Tongue (tissue), 2 donors: Measurements from ENCODE around the gene TSPAN2. TPM values are rescaled to one million over a fixed set of nuclear protein-coding genes. Genes with fewer than 3 reads are reported as not detected.

Experiments
- DNase-seq: peaks from one replicate; pipeline ENCODE4 v3.0.0-alpha.2; 2015
- total RNA-seq: library from RNA; depleted of rRNA; stranded (reverse); fragments of >200 nt; gene quantifications from one replicate; pipeline ENCODE4 v1.2.3, GENCODE V29; 2014

TSPAN2 gene
- total RNA-seq: 14.0 TPM

DNA sequence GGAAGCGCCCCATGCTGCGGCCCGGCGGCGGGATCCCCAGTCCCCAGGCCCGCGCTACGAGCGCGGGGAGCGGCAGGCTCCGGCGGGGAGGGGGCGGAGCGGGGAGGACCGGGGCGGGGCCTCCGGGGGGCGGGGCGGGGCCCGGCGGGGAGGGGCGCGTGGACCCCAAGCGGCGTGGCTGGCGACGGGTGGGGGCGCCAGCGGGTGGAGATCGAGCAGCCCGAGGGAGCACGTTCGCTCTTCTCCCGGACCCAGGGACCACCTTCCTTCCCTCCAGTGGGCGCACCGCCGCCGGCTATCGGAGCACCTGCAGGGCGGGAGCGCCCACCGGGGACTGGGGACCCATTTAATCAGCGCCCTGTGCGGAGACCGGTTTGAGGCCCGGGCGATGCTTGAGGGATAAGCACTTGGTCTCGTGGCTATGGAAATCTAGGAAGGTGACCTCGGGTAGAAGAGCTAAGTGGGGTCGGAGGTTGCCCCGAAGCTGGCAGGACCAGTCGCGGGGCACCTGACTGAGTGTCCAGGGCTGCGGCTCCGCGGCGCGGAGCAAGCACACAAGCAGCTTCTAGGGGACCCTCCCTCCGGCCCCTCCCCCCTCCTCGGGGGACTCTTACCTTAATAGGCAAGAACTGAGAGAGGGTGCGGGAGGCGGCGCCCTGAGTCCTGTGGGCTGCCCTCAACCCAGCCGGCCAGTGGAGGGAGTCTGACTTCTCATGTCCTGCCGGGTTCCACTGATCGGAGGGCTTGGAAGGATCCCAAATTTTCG is at the start of gene TSPAN2:
Gene TSPAN2 (minus strand): TSS at position 84 of the 766 bp plus-strand sequence. CDS start 71 bp downstream, at position 13.
- peak; percentile 54 for DNase-seq

- peak; percentile 94 for DNase-seq
Measured at GRCh38 chr1:115138973-115139372, 49.7 kb upstream of the TSPAN2 start.

DNA sequence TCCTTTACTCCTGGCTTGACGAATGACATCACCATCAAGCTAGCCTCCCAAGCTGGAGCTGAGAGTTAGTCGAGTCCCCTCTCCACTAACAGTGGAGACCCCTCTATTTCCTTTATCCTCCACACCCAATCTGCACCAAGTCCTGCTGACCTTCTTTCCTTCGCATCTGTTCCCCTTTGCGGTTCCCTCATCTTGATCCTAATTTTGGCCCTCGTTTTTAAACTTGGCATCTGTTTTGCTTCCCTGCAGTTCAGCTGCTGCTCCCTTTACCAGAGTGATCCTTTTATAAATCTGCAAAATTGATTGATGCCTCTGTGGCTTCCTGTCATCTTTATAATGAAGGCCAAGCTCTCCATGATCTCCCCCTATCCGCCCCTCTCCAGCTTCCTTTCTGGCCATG is 49.0 kb upstream of the TSPAN2 start:
- DNase-seq: no peak

GRCh38 chr1:115137191-115137590 is 47.9 kb upstream of the TSPAN2 start:
- no peak for DNase-seq

- no peak for DNase-seq
Measured at GRCh38 chr1:115136706-115137105, 47.4 kb upstream of the TSPAN2 start.

GRCh38 chr1:115136106-115136505 is 46.8 kb upstream of the TSPAN2 start:
- no peak for DNase-seq

GRCh38 chr1:115135681-115136080 is 46.4 kb upstream of the TSPAN2 start:
- no peak for DNase-seq

GRCh38 chr1:115134850-115135480 is 45.7 kb upstream of the TSPAN2 start:
- no peak for DNase-seq

DNA sequence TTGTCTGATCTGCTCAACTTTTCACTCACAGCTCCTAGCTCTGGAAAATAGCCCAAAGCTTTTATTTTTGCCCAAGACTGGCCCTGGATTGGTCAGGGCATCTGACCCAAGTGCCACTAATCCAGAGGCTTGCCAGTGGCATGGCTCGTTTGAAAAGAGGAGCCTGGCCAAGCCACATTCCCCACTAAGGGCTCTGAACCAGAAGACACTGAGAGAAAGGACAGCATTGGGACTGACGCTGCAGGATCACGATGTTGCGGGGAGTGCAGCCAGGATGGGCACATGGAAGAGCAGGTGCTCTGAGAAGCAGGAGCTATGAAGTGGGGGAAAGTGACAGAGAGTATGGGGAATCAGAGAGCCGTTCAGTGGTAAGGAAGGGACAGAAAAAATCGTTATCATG is 44.9 kb upstream of the TSPAN2 start:
- DNase-seq: no peak

- DNase-seq: no peak
Measured at GRCh38 chr1:115133440-115133839, 44.1 kb upstream of the TSPAN2 start.

- DNase-seq: no peak
Measured at GRCh38 chr1:115130786-115131185, 41.5 kb upstream of the TSPAN2 start.

DNA sequence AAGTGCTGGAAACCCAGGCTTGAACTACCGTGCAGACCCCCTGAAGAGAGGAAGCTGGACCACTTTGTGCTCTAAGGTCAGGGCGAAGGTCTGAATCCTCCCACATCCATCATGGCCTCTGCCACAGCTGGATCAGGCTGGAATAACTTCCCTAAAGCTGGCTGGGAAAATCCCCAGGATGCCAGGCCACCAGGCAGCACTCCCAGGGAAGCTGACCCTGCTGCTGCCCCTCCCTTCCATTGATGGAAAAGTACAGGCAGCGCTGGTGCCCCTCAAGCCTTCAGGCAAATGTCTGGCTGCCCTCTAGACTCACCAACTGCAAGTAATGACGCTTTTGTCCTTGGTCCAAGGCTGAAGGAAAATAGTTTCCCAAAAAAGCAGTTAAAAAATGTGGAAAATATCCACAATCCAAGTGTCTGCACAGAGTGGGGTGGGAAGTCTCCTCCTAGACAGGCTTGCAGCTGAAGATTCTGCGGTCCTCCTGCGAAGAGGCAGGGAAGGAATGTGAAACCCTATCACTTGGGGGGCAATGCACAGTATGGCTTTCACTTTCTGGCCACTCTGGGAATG is 39.9 kb upstream of the TSPAN2 start:
- no peak for DNase-seq

DNA sequence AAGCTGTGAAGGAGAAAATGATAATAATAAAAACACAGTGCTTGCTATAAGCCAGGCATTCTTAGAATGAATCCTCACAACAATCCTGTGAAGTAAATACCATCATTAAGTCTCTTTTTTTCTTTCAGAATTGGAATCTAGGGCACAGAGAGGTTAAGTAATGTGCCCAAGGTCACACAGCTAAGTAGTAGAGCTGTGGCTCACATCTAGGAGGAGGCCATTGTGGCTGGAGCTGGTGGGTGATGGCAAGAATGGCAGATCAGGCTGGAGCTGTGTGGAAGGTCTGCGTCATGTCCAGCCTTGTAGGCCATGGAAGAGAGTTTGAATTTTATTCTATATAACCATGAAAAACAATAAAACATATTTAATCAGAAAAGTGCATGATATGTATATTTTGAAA is 38.2 kb upstream of the TSPAN2 start:
- DNase-seq: no peak

GRCh38 chr1:115126516-115126915 is 37.2 kb upstream of the TSPAN2 start:
- DNase-seq: no peak

DNA sequence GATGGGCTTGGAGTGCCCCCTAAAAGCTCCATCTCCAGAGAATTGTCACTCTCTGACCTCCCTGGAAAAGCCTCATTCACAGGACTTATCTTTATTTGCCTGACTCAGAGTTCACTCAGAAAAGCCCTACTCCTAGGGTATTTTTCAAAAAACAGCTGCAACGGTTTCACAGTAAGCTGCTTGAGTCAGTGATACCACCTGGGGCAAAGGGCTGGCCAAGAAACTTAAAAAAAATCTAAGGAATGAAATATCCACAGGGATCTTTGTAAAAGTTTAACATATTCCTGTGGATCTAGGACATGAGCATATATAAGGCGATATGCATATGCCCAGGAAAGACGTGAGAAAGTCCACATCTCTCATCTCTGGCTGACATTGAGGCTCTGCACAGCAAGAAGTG is 33.8 kb upstream of the TSPAN2 start:
- DNase-seq: no peak

GRCh38 chr1:115121793-115122192 is 32.5 kb upstream of the TSPAN2 start:
- no peak for DNase-seq

DNA sequence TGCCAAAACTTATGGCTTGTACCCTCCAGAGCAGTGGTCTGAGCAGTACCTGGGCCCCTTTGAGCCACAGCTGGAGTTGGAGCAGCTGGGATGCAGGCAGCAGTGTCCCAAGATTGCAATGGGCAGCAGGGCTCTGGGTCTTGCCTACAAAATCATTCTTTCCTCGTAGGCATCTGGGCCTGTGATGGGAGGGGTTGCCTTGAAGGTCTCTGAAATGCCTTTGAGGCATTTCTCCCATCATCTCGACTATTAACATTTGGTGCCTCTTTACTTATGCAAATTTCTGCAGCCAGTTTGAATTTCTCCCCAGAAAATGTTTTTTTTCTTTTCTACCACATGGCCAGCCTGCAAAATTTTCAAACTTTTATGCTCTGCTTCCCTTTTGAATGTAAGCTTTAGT is 31.0 kb upstream of the TSPAN2 start:
- DNase-seq: no peak

DNA sequence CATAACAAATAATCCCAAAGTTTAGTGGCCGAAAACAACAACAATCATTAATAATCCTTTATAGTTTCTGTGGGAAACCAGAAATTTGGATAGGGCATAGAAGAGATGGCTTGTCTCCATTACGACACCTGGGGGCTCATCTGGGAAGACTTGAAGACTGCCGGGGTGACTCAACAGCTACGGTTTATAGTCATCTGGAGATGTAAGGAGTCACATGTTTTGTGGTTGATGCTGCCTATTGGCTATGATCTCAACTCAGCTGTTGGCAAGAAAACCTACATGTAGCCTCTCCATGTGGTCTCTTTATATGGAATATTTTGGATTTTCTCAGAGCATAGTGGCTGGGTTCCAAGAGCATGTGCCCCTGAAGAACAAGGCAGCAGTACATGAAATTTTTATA is 29.3 kb upstream of the TSPAN2 start:
- no peak for DNase-seq

DNA sequence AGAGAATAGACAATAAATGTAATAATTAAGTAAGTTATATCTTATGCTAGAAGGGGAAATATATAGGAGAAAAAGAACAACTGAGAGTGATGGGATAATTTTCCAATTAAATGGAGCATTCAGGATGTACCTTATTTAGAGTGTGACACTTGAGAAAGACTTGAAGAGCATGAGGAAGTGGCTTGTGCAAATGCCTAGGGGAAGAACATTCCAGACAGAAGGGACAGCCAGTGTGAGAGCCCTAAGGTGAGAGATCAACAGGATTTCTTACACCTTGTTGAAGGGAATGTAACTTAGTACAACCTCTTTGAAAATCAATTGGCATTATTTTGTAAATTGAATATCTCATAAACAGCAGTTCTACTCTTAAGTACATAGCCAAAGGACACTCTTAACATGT is 28.8 kb upstream of the TSPAN2 start:
- no peak for DNase-seq

GRCh38 chr1:115117298-115117697 is 28.0 kb upstream of the TSPAN2 start:
- DNase-seq: no peak

- DNase-seq: no peak
Measured at GRCh38 chr1:115116512-115116911, 27.2 kb upstream of the TSPAN2 start.

DNA sequence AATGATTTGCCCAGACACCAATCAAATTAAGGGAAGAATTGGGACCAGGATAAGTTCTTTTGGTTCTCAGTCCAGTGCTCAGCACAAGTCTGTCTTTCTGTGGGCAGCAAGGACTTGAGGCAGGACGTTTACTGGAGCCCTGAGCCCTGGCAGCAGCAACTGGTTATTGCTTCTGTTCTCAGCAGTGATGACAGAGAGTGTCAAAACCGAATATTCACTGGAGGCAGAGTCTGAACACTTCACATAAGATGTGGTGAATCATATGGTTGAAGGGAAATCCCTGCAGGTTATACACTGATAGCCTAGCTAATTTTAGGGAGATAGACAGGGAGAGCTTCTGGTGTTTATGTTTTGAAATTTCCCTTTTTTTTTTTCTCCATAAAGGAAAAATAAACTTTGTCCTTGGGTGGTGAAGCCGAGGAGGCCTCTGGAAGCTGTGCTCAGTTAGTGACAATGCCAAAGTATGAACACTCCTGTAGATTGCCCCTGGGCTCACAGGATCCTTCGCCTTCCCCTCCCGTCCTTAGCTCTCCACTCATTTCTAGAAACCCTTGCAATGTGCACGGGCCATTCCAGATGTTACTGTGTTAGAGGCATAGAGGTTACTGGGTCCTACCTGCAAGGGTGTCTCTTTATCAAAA is 26.3 kb upstream of the TSPAN2 start:
- DNase-seq: no peak

GRCh38 chr1:115114308-115114707 is 25.0 kb upstream of the TSPAN2 start:
- no peak for DNase-seq
